ENCODE data around the gene CDC42EP2.
A peak's percentile ranks its signal among the peaks of the same experiment; 100 is the strongest.

- TF ChIP-seq CTCF (IDR thresholded peaks at IDR 0.05; ENCODE audit: low read depth, low read length, poor library complexity, severe bottlenecking) (peak; percentile 96), EZH2phosphoT487 (IDR thresholded peaks at IDR 0.05; ENCODE audit: borderline replicate concordance, low read length) (no peak)
These were observed 669 bp downstream of the CDC42EP2 start for GRCh38 chr11:65315204-65315865.

All from DOHH2 (cell line).